OCI-M2 (cell line): ENCODE measurements around the gene FNIP2.

ENCODE experiments used
- DNase-seq: peaks from one replicate; lab custom pipeline; 2025; ENCODE audit not compliant: unreplicated experiment; lab: John Stamatoyannopoulos, UW

FNIP2 gene

DNA sequence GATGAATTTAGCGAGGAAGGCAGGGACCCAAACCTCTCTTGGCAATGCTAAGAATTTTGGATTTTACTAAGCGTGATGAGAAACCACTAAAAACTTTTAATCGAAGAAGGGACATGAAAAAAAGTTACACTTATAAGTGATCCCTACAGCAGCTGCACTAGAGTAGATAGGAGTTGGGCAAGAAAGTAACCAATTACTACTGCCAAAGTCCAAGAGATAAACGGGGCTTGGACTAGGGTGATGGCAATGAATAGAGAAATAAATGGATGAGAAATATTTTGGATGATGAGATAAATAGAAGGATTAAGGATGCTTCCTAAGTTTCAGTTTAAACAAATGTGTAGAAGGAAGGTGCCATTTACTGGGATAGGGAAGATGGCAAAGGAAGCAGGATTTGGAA is 6.3 kb upstream of the FNIP2 start:
- no peak for DNase-seq

DNA sequence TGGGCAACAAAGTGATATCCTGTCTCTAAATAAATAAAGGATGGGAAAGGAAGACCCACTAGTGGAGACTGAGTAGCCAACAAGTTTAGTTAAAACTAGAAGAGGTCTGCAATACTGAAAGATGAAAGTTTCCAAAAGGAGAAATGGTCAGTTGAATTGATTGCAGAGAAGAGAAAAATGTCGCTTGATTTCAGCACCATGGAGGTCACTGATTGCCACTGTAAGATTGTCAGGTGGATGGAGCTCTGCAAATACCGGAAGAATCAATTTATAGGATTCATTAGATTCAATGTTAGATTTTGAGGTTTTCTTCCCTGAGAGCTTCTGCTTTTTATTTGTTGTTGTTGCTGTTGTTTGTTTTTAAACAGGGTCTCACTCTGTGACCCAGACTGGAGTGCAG is 5.4 kb upstream of the FNIP2 start:
- no peak for DNase-seq

DNA sequence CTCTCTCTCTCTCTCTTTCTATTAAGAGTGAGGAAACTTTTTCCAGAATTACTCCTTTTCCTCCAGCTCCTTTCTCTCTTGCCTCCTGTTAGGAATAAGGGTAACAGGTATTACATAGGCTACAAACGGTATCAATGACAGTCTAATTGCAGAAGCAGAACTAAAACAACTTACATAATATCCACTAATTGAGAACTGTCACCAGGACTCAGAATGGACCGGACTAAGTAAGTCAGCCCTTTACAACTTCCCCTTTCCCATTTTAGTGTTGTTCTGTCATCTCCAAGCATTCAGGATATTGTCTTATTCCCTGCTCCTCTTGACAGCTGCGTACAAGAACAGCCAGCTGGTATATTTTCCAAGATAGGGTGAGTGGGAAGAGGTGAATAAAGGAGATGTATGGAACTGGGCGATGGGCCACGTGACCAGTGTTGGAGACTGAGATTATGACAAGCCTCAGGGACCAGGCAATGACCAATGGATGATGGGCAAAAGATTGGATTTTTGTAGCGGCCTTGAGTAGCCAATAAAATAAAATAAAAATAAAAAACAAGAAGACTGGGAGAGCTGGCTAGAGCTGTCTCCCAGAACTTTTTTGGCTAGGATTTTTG is 2.3 kb upstream of the FNIP2 start:
- no peak for DNase-seq

DNA sequence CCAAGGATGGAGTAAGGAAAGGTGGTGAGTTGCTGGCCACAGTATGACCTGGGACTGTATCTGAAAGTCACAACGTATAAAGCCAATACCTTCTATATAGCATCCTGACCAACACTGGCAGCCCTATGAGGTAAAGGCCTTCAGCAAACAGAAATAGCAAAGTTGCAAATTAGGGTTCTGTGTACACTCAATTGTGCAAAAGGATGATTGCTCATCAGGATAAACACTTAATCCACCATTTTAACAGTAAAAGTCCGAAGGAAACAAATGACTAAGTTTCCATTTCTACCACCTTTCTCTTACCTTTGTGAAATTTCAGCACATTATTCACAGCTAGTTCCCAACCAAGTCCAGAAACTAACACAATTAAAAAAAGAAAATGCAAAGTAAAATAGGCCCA is 1.4 kb upstream of the FNIP2 start:
- no peak for DNase-seq

DNA sequence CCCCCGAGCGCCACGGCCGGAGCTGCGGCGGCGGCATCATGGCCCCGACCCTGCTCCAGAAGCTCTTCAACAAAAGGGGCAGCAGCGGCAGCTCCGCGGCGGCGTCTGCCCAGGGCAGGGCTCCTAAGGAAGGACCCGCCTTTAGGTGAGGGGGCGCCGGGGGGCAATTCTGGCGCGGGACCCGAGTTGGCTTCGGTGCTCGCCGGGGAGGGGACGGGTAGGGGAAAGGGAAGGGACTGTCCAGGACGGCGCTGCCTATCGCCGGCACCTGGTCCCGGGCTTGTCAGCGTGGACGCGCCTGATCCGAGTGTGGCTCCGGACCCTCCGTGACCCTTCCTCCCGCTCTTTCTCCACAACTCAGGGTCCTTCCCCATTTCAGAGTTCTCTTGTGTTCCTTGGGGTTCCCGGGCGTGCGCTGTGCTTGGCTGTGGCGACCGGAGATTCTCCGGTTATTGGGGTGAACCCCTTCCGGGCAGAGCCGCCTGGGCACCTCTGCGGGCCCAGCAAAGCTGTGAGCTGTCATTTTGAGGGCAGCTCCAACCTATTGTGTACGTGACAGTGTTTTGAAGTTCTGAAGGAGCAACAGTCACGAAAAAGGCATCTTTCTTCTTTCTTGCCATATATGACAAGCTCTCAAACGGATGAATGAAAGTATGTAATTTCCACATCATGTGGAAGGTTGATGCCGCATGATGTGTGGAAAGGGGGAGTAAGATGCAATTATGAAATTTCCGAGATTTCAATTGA is 522 bp downstream of the FNIP2 start:
- no peak for DNase-seq

DNA sequence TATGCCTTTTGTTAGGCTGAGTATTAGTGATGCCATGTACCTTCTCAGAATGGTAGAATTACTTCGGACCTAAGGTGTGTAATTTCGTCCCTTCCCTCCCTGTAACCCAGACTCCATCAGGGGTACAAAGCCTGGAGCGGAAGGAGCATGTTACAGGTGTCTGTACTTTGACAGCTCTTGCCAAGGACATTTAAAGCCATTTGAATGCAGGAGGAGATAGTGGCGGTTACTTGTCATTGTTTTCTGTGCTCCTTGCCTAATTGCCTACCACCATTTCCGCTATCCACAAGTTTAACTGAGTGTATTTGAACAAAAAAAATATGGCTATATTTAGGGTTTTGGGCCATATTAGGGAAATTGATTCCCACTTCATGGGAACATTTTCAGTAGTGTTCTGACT is 1.8 kb downstream of the FNIP2 start:
- no peak for DNase-seq

DNA sequence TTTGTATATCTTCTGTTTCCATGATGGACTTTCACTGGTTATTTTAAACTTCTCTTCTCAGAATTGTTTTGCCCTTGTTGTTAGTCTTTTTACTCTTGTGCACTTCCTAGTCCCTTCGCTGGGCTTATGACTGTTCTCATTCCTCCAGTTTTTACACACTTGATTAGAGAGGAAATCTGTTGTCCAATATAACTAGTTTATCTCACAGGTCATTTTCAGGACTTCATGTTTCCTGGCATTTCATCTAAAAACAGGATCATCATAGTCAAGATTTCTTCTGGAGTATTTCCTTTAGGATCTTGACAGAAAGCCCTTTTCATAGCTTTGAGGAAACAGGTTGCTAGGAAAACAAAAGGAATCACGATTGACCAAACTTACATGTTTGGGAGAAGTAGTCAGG is 3.0 kb downstream of the FNIP2 start:
- DNase-seq, result no peak

DNA sequence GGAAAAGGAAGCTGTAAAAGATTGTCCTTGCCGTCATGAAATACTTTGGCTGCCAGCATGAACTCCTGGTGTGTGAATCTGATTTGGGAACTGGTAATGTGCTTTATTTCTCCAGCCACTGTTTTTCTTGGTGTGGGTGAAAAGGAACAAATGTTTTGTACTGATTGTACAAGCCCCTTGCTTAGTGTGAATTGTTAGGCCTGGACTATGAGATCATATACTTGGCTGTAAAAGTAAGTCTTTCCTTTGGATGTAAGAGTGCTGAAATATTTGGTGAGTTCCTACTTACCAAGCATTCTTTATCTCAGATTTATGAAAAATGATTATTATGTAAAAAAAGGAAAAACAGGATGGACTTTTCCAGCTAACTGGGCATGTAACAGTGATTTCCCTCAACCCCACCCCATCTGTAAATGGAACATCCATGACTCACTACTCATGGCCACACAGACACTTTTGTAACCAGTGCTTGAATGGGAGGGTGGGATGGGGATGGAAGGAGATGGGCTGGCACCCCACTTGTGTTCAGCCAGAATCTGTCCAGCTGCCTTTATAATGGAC is 6.3 kb downstream of the FNIP2 start:
- no peak for DNase-seq

DNA sequence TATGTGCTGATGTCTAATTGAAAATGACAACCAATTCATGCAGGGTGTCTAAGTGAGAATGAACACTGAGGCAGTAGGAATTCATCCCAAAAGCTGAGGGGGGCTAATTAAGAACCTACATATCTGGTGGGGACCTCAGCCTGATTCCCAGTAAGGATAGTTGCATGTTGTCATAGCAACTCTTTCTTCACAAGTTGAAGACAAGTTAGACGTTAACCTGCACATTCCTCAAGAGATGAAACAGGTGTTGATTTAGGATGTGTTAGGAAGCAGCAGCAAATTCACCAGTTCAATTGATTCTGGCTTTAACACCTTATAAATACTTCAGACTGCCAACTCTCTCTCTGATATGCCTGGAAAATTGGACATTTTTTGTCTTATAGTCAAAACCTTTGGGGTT is 7.3 kb downstream of the FNIP2 start:
- DNase-seq, result no peak

DNA sequence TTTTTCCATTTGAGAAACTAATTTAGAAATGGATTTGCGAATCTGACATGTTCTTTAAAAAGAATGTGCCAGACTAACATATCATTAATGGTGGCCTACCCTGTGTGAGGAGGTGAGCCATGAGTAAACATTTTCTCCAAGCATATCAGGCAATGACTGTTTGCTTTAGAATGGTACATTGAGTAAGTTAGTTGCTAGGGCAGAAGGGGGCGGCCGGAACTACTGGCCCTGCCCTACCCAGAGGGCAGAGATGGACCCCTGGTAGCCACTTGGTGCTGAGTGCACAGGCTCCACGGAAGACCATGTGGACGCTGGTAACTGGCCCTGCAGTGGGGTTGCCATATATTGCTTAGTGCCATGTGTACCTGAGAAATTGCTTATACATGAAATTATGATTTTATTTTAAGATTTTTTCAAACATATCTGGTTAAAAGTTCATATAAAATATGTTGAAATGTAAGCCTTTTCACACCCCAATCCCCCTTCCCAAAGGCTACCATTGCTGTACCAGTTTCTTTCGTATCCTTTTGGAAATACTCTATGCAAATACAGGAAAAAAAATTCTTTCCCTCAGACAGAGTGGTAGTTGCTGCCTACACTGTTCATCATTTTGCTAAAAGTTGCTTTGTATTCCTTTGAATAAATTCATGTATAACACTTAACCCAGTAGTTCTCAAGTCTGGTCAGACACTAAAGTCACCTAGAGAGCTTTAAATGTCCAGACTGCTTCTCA is 8.8 kb downstream of the FNIP2 start:
- DNase-seq, result no peak

DNA sequence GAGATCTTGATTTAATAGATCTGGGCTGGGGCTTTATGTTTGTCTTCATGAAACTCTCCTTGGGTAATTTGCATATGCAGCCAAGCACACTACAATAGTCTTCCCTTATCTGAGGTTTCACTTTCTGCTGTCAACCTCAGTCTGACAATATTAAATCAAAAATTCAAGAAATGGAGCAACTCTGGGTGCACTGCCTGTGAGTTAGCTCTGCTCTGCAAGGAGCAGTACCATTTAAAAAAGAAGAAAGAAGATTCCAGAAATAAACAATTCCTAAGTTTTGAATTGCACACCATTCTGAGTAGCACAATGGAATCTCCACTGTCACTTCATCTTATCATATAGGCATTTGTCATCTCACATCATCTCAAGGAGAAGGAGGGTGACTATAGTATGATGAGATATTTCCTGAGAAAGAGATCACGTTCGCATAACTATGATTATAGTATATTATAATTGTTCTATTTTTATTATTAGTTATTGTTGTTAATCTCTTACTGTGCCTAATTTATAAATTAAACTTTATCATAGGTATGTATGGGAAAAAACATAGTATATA is 9.4 kb downstream of the FNIP2 start:
- no peak for DNase-seq

DNA sequence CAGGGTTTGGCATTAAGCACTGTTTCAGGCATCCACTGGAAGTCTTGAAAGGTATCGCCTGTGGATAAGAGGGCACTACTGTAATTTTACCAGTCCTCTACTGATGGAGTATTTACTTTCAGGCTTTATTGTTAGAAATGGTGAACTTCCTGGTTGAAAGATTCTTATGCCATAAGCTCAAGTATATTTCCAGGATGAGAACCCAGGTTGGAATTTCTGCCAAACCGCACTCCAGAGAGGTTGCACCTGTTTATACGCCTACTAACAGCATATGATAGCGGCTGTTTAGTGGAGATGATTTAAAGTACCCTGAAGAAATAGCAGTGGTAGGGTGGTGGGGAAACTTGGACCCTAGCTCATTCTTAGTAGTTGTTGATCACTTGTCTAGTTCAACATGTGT is 9.9 kb downstream of the FNIP2 start:
- no peak for DNase-seq

DNA sequence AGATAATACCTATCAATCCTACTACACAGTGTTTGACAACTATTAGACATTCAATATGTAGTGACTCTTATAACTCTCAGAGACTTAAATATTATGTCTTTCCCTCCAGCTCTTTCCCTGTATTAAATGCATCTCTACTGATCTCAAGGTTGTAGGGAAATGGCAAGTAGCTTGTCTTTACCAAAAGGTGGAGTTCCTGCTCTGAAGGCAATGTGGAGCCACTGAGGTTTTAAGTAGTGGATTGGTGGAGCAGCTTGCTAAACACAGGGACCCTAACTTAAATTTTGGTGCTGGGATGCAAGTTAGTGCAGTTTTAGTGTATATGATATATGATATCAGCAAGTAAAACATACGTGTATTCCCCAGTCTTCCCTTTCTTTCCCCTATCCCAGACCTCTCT is 13.1 kb downstream of the FNIP2 start:
- no peak for DNase-seq

DNA sequence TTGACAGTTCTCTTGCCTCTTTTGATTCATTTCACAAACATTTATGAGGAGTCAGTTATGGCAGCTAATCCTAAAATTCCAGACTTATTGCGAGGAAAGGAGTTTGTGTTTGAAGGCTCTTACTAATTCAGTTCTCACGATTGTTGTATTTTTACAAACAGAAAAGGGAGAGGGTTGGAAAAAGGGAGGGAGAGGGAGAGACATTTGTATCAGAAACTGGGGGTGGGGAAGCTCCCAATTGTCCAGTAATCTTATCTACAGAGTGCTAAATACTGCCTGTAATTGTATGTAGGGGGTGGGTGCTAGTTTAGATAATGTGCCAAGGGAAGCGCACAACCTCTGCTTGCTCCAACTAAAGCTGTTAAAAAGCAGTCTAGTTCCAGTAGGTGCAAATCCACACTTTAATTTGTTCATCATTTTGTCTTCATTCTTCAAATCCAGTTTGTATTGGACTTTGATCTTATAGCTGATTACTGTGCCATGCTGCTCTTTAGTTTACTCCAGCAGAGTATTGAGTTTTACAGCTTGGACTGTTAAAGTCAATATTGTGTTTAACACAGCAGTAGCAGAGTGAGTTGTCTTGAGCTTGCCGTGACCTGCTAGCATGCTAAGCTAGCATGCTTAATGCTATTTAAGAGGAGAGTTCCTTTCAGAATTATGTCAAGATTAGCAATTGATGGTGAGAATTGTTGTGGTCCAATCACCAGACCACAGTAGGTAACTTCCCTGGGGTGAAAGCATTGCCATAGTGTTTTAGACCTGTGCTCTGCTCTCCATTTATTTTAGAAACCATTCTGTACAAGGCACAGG is 13.9 kb downstream of the FNIP2 start:
- no peak for DNase-seq

DNA sequence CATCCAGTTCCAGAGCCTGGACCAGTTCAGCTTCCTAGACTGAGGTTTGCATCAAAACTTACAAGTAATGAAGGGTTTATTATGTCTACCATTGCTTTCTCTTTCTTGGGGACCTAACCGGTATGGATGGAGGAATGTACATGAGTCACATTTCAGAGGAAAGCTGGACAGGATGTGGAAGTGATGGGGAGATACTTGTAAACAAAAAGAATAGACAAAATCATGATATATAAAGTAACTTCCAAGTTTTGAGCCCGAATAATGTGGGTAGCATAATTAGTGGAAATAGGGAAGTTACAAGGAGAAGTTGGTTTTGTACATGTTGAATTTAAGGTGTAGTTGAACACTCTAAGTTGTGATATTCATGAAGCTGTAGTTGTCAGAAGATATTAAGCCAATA is 15.0 kb downstream of the FNIP2 start:
- no peak for DNase-seq

DNA sequence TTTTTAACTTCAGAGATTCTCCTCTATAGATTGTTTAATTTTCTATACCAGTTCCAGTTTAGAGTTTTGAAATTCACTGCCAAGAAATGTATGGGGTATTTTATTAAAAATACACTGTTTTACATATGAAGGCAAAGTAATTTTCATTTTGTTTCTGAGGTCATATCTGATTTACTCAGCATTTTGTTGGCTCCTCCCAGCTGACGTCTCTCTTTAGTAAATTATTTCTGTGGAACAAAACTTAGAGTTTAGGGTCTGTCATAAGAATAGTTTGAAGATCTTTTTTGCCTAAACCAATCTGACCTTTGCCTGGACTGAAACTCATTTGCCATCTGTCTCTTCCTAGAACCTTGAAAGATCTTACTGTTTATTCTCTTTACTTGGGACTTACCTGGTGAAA is 16.9 kb downstream of the FNIP2 start:
- DNase-seq, result no peak

DNA sequence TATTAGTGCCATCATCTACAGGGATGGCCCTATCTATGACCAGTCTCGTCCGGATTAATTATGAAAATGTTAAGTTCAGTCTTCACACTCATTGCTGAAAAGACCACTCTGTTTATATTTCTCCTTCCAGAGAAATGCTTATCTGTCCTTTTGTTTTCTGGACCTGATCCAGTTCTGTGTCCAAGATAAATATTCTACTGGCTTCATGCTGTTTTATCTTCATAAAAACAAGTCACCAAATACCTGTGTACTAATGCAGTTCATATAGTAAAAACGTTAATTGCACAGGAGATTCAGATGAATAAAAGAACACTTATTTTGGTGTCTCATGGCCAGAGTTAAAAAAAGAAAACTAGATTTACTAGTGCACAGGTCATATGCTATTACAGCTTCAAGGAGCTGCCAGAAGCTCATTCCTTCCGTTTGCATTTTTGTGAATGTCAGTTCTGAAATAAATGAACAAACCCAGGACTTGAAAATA is 17.3 kb downstream of the FNIP2 start:
- no peak for DNase-seq

DNA sequence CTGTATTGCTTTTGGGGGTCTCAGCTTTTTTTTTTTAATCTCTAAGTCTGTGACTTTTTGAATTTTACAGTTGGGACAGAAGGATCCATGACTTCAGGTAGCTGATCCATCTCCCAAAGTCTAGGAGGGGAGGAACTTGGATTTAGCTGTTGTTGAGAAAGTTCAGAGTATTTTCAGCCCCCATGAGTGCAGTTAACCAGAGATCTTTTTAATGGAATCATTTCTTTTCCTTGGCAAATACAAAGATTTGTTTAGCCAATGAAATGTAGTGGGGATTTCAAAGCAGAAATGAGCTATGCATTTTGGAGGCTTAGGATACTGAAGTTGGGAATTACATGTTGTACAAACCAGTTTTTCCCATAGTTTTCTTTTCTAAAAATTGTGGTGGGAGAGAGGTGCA is 18.1 kb downstream of the FNIP2 start:
- no peak for DNase-seq

DNA sequence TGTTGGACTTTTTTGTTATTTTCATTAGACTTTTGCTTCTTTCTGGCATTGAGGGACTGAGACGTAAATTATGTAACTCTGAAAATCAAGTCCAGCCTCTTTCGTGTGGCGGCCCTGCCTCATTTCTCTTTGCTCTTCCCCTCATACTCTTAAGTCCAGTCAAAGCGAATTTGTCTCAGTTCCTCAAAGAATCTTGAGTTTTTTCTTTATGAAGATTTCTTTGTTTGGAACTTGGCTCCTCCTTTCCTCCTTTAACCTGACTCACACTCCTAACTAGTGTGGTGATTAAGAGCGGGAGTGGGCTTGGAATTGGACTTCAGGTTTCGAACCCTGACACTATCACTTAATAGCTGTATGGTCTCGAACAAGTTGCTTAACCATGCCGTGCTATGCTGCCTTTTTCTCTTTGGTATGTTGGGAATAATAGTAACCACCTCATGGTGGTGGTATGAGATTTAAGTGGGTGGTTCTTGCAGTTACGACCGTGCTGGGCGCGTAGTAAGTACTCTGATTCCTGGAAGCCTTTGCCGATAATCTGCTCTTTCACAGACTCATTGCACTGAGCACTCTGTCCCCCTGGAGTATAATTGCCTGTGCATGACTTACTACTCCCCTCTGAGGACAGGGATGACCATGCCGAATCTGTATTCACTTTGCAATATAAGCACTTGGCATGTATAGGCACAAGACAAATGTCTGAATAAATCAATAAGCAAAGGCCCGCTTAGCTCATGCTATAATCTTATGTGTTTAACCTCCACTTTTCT is 19.1 kb downstream of the FNIP2 start:
- DNase-seq, result no peak

DNA sequence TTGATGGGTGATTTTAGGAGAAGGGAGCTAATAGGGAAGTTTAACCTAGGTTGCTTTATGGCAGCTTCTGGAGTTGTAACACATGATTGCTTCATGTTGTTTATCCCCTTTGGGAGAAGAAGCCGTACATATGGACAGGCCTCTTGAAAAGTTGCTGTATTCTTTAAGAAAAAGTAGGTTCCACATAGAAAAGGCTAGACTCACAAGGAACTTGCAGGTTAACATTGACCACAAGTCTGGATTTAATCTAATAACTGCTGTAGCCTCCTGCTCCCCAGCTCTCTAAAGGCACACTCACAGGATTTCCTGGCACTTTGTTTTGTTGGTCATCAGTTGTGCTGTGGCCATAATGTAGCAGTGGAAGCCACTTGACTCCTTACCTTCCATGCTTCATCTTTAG is 19.7 kb downstream of the FNIP2 start:
- DNase-seq, result no peak
